GM19025 (cell line): ENCODE measurements around the gene RNF224.
"Not testable (repeated sequence)": the region's sequence is repeated elsewhere in the genome, so short reads cannot be mapped to it uniquely, and the experiment has no call there.

Source experiments
- ATAC-seq: cut with Tn5 transposase; IDR thresholded peaks from one replicate; pipeline ENCODE4 v1.9.1; 2021; ENCODE audit warnings: mild to moderate bottlenecking, low read depth, moderate library complexity; ENCODE audit not compliant: unreplicated experiment

RNF224 gene

DNA sequence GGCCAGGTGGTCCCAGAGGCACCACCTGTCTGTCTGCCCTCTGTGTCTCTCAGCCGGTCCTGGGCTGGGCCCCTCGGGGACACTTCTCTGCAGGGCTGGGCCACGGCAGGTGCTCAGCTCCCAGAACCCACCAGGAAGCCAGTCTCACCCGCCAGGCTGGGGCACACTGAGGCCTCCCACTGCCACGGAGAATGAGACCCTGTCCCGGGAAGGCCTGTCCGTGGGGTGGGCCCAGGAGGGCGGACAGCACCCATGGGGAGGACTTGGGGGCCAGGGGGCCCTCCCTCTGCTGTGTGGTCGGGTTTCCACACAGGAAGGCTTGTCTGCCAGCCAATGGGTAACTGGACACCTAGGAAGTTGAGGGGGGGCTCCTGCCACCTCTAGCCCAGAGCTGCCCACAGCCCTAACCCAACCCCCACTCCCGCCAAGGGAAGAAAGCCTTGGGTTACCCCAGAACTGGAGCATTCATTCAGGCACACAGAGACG lies 9.7 kb downstream of the RNF224 start:
- ATAC-seq: no peak

DNA sequence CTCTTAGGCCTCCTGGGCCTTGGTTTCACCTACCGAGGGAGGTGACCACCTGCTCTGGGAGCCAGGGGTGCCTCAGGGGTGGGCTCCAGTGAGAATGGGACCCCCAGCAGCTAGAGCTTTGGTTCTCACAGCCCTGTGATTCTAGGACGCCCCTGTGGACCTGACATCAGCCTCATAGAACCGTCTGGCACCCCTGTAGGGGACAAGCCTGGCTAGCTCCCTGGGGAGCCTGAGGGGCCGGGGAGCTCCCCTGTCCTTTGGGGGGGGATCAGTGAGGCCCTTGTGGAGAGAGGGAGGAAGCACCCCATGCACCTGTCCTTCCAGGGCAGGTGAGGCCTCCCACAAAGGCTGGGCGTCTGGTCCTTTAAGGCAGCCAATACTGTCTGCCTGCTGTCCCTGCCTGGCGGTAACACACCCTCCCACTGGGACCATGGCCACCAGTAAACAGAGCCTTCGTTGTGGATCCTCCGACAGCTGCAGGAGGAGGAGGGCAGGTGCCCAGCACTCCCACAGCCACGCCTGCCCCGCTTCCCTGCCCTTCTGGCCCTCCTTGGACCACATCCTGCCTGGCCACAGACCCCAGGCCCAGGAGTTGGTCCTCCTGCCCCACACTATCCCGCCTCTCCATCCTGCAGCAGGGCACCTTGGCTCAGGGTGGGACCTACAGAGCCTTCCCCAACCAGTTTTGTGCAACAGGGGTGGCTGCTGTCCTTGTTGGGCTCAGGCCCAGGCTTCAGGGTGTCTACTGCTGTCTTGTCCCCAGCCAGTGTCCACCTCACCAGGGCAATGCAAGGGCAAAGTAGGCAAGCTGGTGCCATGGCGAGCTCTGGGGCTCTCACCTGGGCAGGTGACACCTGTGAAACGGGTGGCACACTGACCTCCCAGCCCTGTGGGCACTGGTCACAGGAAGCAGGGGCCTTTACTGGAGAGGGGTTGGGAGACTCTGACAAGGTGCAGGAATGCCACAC lies 10.7 kb downstream of the RNF224 start:
- no peak for ATAC-seq

- not testable (repeated sequence) for ATAC-seq
Measured at GRCh38 chr9:137239541-137240200, 12.4 kb downstream of the RNF224 start.

DNA sequence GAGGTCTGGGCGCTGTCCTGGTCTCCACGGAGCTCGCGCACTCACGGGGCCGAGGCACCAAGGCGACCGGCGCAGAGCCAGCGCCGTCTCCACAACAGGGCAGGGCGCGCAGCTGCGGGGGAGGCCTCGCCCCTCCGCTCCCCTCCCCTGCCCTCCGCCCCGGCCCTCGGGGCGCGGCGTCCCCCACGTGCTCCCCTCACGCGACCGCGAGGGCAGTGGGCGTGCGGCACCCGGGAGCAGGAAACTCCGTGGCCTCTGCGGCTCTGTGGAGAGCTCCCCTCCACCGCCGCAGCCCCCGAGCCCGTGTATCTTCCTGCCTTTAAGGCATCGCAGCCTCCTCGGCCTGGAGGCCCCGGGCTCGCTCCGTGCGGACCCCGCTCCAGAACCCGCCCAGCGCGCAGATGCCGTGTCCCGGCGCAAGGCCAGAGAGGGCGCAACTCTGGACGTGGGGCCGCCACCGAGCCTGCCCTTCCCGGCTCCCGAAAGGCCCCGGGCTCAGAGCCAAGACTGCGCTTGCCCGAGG lies 13.1 kb downstream of the RNF224 start:
- ATAC-seq: peak; percentile 14

DNA sequence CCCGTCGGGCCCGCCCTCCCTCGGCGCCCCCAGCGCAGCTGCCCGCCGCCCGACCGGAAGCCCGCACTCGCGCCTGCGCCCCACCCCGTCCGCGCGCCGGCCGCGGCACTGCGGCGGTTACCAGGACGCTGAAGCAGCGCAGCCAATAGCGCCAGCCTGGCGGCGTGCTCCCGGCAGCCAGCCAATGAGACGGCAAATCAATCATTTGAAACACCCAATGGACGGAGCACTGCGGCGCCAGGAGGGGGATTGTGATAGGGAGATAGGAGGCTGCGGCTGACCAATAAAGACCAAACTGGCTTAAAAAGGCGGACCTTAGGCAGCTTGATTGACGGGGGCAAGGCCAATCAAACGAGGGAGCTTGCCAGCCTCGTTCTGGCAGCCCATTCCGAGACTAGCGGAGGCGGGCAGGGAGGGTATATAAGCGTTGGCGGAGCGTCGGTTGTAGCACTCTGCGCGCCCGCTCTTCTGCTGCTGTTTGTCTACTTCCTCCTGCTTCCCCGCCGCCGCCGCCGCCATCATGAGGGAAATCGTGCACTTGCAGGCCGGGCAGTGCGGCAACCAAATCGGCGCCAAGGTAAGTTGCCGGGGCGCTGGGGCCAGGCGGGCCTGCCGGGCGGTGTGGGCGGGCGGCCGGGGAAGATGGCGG lies 13.7 kb downstream of the RNF224 start, which contains the start of gene TUBB4B:
TUBB4B (plus strand) TSS at position 447 of the 649 bp plus-strand sequence; CDS start at position 521, 74 bp downstream.
- ATAC-seq: peak; percentile 61

GRCh38 chr9:137241490-137242268 lies 14.4 kb downstream of the RNF224 start:
- peak; percentile 4 for ATAC-seq

GRCh38 chr9:137242269-137243203 lies 15.2 kb downstream of the RNF224 start:
- no peak for ATAC-seq

GRCh38 chr9:137243266-137243625 lies 15.9 kb downstream of the RNF224 start:
- ATAC-seq: not testable (repeated sequence)

GRCh38 chr9:137243626-137244485 lies 16.6 kb downstream of the RNF224 start:
- no peak for ATAC-seq

DNA sequence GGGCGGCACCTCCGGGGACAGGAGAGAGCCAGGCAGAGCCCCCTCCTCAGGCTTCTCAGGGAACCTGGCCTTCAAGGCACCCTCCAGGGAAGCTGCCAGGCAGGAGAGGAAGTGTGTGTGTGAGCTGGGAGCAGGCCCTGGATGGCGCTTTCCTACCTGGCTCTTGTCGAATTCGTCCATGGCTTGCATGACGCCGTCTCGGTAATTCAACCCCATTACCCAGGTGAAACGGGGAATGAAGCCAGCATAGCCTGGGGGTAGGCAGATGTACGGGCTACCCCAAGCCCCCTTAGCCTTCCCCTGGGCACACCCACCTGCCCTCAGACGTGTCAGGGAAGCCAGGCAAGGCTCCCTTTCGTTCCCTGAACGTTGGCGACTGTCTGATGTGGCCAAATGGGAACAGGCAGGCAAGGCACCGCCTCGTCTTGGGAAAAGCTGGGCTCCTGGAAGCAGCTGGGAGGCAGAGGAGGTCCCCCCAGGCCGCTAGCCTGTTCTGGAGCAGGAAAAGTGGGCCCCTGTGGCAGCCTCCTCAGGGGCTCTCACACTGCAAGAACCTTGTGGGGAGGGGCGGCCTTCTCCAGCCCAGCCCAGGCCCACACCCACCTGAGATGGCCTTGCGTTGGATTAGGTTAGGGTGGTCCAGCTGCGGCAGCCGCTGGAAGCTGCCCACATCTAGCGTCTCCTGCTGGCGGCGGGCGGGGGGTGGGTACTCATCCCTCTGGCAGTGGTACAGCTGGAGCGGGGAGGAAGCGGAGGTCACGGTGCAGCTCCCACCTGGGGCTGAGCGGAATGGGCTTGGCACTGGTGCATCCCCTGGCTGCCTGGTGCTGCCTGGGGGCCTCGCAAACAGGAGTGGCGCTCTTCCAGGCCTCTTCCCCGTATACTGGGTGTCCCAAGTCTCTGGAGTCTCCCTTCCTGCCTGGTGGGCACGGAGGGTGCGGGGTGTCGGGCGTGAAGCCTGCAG lies 17.5 kb downstream of the RNF224 start:
- no peak for ATAC-seq

- ATAC-seq: no peak
Measured at GRCh38 chr9:137245450-137246421, 18.4 kb downstream of the RNF224 start.

GRCh38 chr9:137247135-137247915 lies 20.0 kb downstream of the RNF224 start:
- ATAC-seq: no peak

DNA sequence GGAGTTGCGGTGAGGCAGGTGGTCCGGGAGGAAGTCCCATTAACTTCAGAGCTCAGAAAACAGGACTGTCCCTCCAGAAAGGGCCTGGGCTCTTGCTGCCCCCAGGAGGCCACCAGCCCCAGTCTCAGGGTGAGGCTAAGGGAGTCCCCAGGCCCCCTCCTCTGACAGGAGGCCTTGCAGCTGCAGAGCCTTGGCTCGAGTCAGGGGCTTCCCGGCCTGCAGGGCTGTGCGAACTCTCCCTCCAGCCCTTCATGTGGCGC lies 20.5 kb downstream of the RNF224 start:
- ATAC-seq: no peak

DNA sequence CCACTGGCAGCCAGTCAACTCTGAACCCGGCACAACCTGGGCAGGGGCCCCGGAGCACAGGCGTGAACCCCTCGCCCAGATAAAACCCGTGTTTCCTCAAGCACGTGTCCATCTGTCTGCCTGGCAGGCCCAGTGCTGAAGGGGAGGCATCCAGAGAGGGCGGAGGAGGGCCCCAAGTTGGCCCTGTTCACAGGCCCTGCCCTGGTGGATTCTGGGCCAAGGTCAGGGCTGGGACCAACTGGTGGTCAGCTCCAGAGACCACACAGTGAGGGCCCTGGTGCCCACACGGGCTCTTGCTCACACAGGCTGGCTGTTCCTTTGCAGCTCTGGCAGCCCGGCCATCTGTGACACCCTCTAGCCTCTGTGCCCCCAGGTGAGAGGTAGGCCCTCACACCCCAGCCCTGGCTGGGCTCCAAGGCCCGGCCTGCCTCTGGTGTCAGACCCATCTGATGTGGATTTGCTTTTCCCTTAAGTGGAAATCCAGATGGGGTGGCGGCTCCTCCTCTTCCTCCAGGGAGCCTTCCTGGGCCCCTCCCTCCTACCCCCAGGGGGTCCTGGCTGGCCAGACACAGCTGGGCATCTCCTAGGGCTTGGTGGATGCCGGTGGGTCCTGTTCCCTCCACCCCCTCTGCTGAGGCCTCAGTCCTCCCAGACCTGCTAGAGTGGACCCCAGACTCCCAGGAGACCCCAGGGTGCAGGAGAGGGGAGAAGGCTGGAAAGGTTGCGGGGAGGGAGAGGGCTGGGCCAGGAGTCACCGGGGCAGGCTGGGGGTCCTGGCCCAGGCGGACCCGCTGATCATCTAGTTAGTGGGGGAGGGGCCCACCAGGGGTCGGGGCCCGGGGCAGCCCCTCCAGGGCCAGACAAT lies 23.3 kb downstream of the RNF224 start:
- no peak for ATAC-seq

GRCh38 chr9:137251194-137251461 lies 23.8 kb downstream of the RNF224 start, which contains the start of gene STPG3:
Gene STPG3, plus strand, starts transcription at chr9:137251286. Its CDS starts 1 bp downstream, at chr9:137251287.
- no peak for ATAC-seq
